ENCODE measurements around the gene ARID1B. TPM values are rescaled to one million over a fixed set of nuclear protein-coding genes. Genes with fewer than 3 reads are reported as not detected.

ARID1B gene
- total RNA-seq, 1 experiment from 2014 or later, result 58.8 TPM

DNA sequence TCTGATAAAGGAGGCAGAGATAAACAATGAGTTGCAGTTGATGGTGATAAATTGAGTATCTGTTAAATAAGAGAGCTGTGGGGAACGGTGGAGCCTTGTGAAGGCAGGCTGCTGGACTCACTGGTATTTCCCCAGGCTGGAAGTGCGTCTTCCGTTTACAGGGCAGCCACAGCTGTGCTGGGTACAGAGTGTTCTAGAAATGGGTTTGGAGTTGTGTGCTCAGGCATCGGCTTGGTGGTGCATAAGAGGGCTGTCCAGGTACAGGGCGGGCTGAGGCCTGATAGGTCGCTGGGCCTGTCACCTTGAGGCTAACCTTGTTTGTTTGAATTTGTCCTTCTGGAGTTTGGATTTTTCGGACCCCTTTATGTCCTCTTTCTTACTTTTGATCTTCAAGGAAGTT is 39.3 kb downstream of the ARID1B start:
- H3K36me3 Mint-ChIP-seq (ENCODE audit: insufficient read depth, unreplicated experiment), result no peaks in the 10 kb centered on the region
- ChIA-PET CTCF (no interaction called here), POLR2A (no interaction called here)
- H3K9me3 Mint-ChIP-seq (ENCODE audit: unreplicated experiment), result no peaks in the 10 kb centered on the region
- Histone ChIP-seq H3K4me3 (ENCODE audit: low read depth, low read length) (no peak overlapping the region), H3K9me3 (no peaks in the 10 kb centered on the region), H3K36me3 (ENCODE audit: control insufficient read depth, insufficient read depth, low read length) (no peaks in the 10 kb centered on the region), H3K4me1 (no peaks in the 10 kb centered on the region), H3K27me3 (replicated peaks; ENCODE audit: control insufficient read depth, insufficient read depth, low read length) (no peaks in the 10 kb centered on the region)
- no peaks in the 10 kb centered on the region for H3K4me1 Mint-ChIP-seq (ENCODE audit: low read depth, unreplicated experiment)
- H3K27me3 Mint-ChIP-seq (ENCODE audit: insufficient read depth, unreplicated experiment), result no peaks in the 10 kb centered on the region
- DNase-seq, result no peak
- intact Hi-C loops (cut with micrococcal nuclease; ENCODE audit: unreplicated experiment), result no loop called here
- no TSS peak for BruUV-seq (replicated peaks)
- TF ChIP-seq, protein P1, sequence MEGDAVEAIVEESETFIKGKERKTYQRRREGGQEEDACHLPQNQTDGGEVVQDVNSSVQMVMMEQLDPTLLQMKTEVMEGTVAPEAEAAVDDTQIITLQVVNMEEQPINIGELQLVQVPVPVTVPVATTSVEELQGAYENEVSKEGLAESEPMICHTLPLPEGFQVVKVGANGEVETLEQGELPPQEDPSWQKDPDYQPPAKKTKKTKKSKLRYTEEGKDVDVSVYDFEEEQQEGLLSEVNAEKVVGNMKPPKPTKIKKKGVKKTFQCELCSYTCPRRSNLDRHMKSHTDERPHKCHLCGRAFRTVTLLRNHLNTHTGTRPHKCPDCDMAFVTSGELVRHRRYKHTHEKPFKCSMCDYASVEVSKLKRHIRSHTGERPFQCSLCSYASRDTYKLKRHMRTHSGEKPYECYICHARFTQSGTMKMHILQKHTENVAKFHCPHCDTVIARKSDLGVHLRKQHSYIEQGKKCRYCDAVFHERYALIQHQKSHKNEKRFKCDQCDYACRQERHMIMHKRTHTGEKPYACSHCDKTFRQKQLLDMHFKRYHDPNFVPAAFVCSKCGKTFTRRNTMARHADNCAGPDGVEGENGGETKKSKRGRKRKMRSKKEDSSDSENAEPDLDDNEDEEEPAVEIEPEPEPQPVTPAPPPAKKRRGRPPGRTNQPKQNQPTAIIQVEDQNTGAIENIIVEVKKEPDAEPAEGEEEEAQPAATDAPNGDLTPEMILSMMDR (IDR thresholded peaks at IDR 0.05; ENCODE audit: insufficient read depth in 1 of 2, low read depth in 1 of 2, low read length in 1 of 2, severe bottlenecking in 1 of 2, unreplicated experiment in 1 of 2), result no peak
- no peak overlapping the region for H3K27ac Mint-ChIP-seq (ENCODE audit: unreplicated experiment)
- no peak overlapping the region for H3K4me3 Mint-ChIP-seq (ENCODE audit: unreplicated experiment)

DNA sequence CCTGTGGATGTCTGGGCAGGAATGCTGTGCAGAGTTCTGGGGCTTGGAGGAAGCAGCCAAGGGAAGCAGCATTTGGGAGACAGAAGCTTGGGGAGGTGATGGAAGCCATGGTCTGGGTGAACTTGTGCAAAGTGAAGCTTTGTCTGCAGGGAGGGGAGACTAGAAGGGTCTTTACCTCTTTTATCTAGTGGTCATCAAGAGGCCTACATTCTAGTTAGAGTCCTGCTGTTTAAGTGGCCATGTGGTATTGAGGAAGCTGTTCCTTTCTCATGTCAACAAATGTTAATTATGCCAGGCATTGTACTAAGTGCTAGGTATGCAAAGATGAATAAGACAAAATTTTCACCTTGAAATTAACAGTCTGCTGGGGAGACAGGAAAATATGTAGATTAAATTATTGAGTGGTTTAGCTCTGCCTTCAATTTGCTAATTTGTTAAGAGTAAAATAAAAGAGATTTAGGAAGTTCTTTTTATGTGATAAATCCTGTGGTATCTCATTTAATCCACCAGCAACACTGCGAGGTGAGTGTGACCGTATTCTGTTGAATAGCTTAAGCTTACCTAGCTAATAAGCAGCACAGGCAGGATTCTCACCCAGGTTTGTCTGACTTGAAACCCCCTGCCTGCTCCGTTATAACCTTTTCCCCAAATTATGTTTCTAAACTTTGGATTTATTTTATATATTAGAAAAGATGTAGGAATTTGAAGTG is 43.1 kb downstream of the ARID1B start:
- Histone ChIP-seq H3K4me3 (ENCODE audit: low read depth, low read length) (no peak overlapping the region), H3K27me3 (replicated peaks; ENCODE audit: control insufficient read depth, insufficient read depth, low read length) (no peaks in the 10 kb centered on the region), H3K9me3 (no peaks in the 10 kb centered on the region), H3K36me3 (ENCODE audit: control insufficient read depth, insufficient read depth, low read length) (no peaks in the 10 kb centered on the region), H3K4me1 (no peaks in the 10 kb centered on the region)
- TF ChIP-seq, protein P1 (IDR thresholded peaks at IDR 0.05; ENCODE audit: insufficient read depth in 1 of 2, low read depth in 1 of 2, low read length in 1 of 2, severe bottlenecking in 1 of 2, unreplicated experiment in 1 of 2), result no peak
- CTCF ChIA-PET, result no interaction called here
- no peak for DNase-seq
- Mint-ChIP-seq H3K4me3 (ENCODE audit: unreplicated experiment) (no peak overlapping the region), H3K4me1 (ENCODE audit: low read depth, unreplicated experiment) (peaks cover 9% of the 10 kb centered on the region), H3K27ac (ENCODE audit: unreplicated experiment) (no peak overlapping the region), H3K9me3 (ENCODE audit: unreplicated experiment) (no peaks in the 10 kb centered on the region), H3K27me3 (ENCODE audit: insufficient read depth, unreplicated experiment) (no peaks in the 10 kb centered on the region), H3K36me3 (ENCODE audit: insufficient read depth, unreplicated experiment) (no peaks in the 10 kb centered on the region)
- POLR2A ChIA-PET, result no interaction called here
- BruUV-seq (replicated peaks), result no TSS peak
- intact Hi-C loops (cut with micrococcal nuclease; ENCODE audit: unreplicated experiment), result no loop called here

DNA sequence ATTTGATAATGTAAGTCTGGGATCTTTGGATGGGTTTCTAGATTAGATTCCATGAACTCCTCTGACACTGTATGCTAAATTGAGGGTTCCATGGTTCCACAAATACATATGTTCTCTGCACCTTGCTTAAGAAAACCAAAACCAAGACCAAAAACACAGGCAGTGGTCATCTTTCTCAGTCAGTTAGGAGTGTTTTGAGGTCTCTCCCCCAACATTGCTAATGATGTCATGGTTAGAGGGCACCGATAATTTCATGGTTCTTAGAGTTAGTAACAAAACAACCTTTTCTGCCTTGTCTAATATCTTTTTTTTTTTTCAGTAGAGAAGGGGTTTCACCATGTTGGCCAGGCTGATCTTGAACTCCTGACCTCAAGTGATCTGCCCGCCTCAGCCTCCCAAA is 44.5 kb downstream of the ARID1B start:
- ChIA-PET CTCF (no interaction called here), POLR2A (no interaction called here)
- TF ChIP-seq, protein P1 (IDR thresholded peaks at IDR 0.05; ENCODE audit: insufficient read depth in 1 of 2, low read depth in 1 of 2, low read length in 1 of 2, severe bottlenecking in 1 of 2, unreplicated experiment in 1 of 2), result no peak
- BruUV-seq (replicated peaks), result no TSS peak
- Mint-ChIP-seq H3K4me1 (ENCODE audit: low read depth, unreplicated experiment) (peaks cover 12% of the 10 kb centered on the region), H3K9me3 (ENCODE audit: unreplicated experiment) (no peaks in the 10 kb centered on the region), H3K36me3 (ENCODE audit: insufficient read depth, unreplicated experiment) (no peaks in the 10 kb centered on the region), H3K27me3 (ENCODE audit: insufficient read depth, unreplicated experiment) (no peaks in the 10 kb centered on the region), H3K4me3 (ENCODE audit: unreplicated experiment) (no peak overlapping the region), H3K27ac (ENCODE audit: unreplicated experiment) (no peak overlapping the region)
- no peak for DNase-seq
- H3K4me3 ChIP-seq (ENCODE audit: low read depth, low read length), result no peak overlapping the region
- no peaks in the 10 kb centered on the region for H3K4me1 ChIP-seq
- intact Hi-C loops (cut with micrococcal nuclease; ENCODE audit: unreplicated experiment), result no loop called here
- H3K9me3 ChIP-seq, result no peaks in the 10 kb centered on the region
- H3K36me3 ChIP-seq (ENCODE audit: control insufficient read depth, insufficient read depth, low read length), result no peaks in the 10 kb centered on the region
- no peaks in the 10 kb centered on the region for H3K27me3 ChIP-seq (replicated peaks; ENCODE audit: control insufficient read depth, insufficient read depth, low read length)

Data from Caco-2 (cell line).